ENCODE data around the gene TOE1.

The TOE1 gene

GRCh38 chr1:45303520-45304310, 36.3 kb upstream of the TOE1 start (continued):
- TF ChIP-seq TSHZ1 (tag by site-specific recombination; IDR thresholded peaks at IDR 0.05; ENCODE audit: borderline replicate concordance) (peak; percentile 41; the same call in 1 of the 2 replicates), ZNF585B (tag by site-specific recombination; IDR thresholded peaks at IDR 0.05) (peak; percentile 45), ZNF555 (tag by site-specific recombination; conservative IDR thresholded peaks at IDR 0.05) (no peak), RBAK (tag by site-specific recombination; IDR thresholded peaks at IDR 0.05) (no peak), ZNF155 (tag by site-specific recombination; IDR thresholded peaks at IDR 0.05) (no peak), ZNF23 (tag by site-specific recombination; IDR thresholded peaks at IDR 0.05; ENCODE audit: borderline replicate concordance) (no peak), ZNF530 (tag by site-specific recombination; IDR thresholded peaks at IDR 0.05; ENCODE audit: low read depth) (no peak), GFI1B (tag by site-specific recombination; IDR thresholded peaks at IDR 0.05) (0 out of 2 replicates have a peak, but pooled peaks have one; percentile 22), ZNF311 (tag by site-specific recombination; IDR thresholded peaks at IDR 0.05; ENCODE audit: borderline replicate concordance) (no peak), ZNF558 (tag by site-specific recombination; IDR thresholded peaks at IDR 0.05) (0 out of 2 replicates have a peak, but pooled peaks have one; percentile 43), BCL11B (tag by site-specific recombination; IDR thresholded peaks at IDR 0.05; ENCODE audit: low read depth) (peak; percentile 85; the same call in 1 of the 2 replicates), ZNF473 (tag by site-specific recombination; IDR thresholded peaks at IDR 0.05) (no peak), ZNF280C (tag by site-specific recombination; IDR thresholded peaks at IDR 0.05) (no peak), ZFP3 (tag by site-specific recombination; IDR thresholded peaks at IDR 0.05; ENCODE audit: low read depth) (0 out of 2 replicates have a peak, but pooled peaks have one; percentile 12), PRDM4 (tag by site-specific recombination; IDR thresholded peaks at IDR 0.05) (peak; percentile 64), ZBTB17 (tag by site-specific recombination; IDR thresholded peaks at IDR 0.05) (peak; percentile 99)
- TF ChIP-seq, protein P1, sequence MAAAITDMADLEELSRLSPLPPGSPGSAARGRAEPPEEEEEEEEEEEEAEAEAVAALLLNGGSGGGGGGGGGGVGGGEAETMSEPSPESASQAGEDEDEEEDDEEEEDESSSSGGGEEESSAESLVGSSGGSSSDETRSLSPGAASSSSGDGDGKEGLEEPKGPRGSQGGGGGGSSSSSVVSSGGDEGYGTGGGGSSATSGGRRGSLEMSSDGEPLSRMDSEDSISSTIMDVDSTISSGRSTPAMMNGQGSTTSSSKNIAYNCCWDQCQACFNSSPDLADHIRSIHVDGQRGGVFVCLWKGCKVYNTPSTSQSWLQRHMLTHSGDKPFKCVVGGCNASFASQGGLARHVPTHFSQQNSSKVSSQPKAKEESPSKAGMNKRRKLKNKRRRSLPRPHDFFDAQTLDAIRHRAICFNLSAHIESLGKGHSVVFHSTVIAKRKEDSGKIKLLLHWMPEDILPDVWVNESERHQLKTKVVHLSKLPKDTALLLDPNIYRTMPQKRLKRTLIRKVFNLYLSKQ (tag by site-specific recombination; IDR thresholded peaks at IDR 0.05; ENCODE audit: borderline replicate concordance) = no peak
- TF ChIP-seq, protein P2, sequence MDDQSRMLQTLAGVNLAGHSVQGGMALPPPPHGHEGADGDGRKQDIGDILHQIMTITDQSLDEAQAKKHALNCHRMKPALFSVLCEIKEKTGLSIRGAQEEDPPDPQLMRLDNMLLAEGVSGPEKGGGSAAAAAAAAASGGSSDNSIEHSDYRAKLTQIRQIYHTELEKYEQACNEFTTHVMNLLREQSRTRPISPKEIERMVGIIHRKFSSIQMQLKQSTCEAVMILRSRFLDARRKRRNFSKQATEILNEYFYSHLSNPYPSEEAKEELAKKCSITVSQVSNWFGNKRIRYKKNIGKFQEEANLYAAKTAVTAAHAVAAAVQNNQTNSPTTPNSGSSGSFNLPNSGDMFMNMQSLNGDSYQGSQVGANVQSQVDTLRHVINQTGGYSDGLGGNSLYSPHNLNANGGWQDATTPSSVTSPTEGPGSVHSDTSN (CRISPR knock-in tag; IDR thresholded peaks at IDR 0.05) = 0 out of 2 replicates have a peak, but pooled peaks have one; percentile 71
- TF ChIP-seq, protein P3, sequence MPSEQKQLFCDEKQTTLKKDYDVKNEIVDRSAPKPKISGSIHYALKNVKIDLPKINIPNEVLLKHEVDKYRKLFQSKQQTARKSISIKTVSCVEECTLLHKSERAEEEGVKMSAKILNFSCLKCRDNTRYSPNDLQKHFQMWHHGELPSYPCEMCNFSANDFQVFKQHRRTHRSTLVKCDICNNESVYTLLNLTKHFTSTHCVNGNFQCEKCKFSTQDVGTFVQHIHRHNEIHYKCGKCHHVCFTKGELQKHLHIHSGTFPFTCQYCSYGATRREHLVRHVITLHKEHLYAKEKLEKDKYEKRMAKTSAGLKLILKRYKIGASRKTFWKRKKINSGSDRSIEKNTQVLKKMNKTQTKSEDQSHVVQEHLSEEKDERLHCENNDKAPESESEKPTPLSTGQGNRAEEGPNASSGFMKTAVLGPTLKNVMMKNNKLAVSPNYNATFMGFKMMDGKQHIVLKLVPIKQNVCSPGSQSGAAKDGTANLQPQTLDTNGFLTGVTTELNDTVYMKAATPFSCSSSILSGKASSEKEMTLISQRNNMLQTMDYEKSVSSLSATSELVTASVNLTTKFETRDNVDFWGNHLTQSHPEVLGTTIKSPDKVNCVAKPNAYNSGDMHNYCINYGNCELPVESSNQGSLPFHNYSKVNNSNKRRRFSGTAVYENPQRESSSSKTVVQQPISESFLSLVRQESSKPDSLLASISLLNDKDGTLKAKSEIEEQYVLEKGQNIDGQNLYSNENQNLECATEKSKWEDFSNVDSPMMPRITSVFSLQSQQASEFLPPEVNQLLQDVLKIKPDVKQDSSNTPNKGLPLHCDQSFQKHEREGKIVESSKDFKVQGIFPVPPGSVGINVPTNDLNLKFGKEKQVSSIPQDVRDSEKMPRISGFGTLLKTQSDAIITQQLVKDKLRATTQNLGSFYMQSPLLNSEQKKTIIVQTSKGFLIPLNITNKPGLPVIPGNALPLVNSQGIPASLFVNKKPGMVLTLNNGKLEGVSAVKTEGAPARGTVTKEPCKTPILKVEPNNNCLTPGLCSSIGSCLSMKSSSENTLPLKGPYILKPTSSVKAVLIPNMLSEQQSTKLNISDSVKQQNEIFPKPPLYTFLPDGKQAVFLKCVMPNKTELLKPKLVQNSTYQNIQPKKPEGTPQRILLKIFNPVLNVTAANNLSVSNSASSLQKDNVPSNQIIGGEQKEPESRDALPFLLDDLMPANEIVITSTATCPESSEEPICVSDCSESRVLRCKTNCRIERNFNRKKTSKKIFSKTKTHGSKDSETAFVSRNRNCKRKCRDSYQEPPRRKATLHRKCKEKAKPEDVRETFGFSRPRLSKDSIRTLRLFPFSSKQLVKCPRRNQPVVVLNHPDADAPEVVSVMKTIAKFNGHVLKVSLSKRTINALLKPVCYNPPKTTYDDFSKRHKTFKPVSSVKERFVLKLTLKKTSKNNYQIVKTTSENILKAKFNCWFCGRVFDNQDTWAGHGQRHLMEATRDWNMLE (tag by site-specific recombination; conservative IDR thresholded peaks at IDR 0.05; ENCODE audit: low read depth) = 0 out of 2 replicates have a peak, but pooled peaks have one; percentile 50
- TF ChIP-seq, protein P4, sequence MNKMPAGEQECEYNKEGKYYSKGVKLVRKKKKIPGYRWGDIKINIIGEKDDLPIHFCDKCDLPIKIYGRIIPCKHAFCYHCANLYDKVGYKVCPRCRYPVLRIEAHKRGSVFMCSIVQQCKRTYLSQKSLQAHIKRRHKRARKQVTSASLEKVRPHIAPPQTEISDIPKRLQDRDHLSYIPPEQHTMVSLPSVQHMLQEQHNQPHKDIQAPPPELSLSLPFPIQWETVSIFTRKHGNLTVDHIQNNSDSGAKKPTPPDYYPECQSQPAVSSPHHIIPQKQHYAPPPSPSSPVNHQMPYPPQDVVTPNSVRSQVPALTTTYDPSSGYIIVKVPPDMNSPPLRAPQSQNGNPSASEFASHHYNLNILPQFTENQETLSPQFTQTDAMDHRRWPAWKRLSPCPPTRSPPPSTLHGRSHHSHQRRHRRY (tag by site-specific recombination; IDR thresholded peaks at IDR 0.05) = no peak

All from HEK293 (cell line).